H9 (cell line): ENCODE data around the gene SPACA5. TPM values are rescaled to one million over a fixed set of nuclear protein-coding genes. Genes with fewer than 3 reads are reported as not detected.
"Not testable (repeated sequence)": the region's sequence is repeated elsewhere in the genome, so short reads cannot be mapped to it uniquely, and the experiment has no call there.

ENCODE experiments used
- DNase-seq: peaks from one replicate; pipeline ENCODE4 v3.0.0-alpha.2; 2017
- H2AFZ ChIP-seq: one replicate; pipeline ENCODE4 v1.6.1; 2013; ENCODE audit warnings: mild to moderate bottlenecking, low read length, control low read depth, moderate library complexity
- H2AK5ac ChIP-seq: 2 replicates; pipeline ENCODE4 v1.6.1; 2013; ENCODE audit warnings: low read length, control low read depth, mixed read lengths; ENCODE audit not compliant: insufficient read length
- H2BK120ac ChIP-seq: one replicate; pipeline ENCODE4 v1.6.1; 2013; ENCODE audit warnings: low read depth, mild to moderate bottlenecking, low read length, control low read depth, inconsistent platforms; ENCODE audit not compliant: poor library complexity, severe bottlenecking
- H2BK12ac ChIP-seq: 2 replicates; pipeline ENCODE4 v1.6.1; 2013; ENCODE audit warnings: low read length, control low read depth, mixed read lengths, low read depth; ENCODE audit not compliant: insufficient read length
- H2BK15ac ChIP-seq: 2 replicates; pipeline ENCODE4 v1.6.1; 2013; ENCODE audit warnings: low read depth, low read length, control low read depth
- H2BK20ac ChIP-seq: one replicate; pipeline ENCODE4 v1.6.1; 2013; ENCODE audit warnings: low read depth, mild to moderate bottlenecking, low read length, control low read depth, inconsistent platforms; ENCODE audit not compliant: poor library complexity, severe bottlenecking
- H2BK5ac ChIP-seq: 2 replicates; pipeline ENCODE4 v1.6.1; 2013; ENCODE audit warnings: low read length, control low read depth, mixed read lengths; ENCODE audit not compliant: insufficient read length
- H3K14ac ChIP-seq: 2 replicates; pipeline ENCODE4 v1.6.1; 2013; ENCODE audit warnings: low read length, control low read depth; ENCODE audit not compliant: insufficient read depth
- H3K18ac ChIP-seq: 2 replicates; pipeline ENCODE4 v1.6.1; 2013; ENCODE audit warnings: low read depth, mild to moderate bottlenecking, mixed read lengths, low read length, control low read depth; ENCODE audit not compliant: insufficient read length
- H3K23ac ChIP-seq: 2 replicates; pipeline ENCODE4 v1.6.1; 2013; ENCODE audit warnings: low read length, control low read depth, mixed read lengths, low read depth; ENCODE audit not compliant: insufficient read length
- H3K23me2 ChIP-seq: 2 replicates; pipeline ENCODE4 v1.6.1; 2013; ENCODE audit warnings: low read depth, mild to moderate bottlenecking, mixed read lengths, low read length, control low read depth; ENCODE audit not compliant: insufficient read length, poor library complexity, severe bottlenecking
- H3K27ac ChIP-seq: 2 replicates; pipeline ENCODE4 v1.5.1; 2013; ENCODE audit warnings: low read length, control low read depth, mixed read lengths, low read depth; ENCODE audit not compliant: insufficient read length
- H3K27me3 ChIP-seq: 2 replicates; pipeline ENCODE4 v1.6.1; 2013; ENCODE audit warnings: low read length, control low read depth, inconsistent platforms; ENCODE audit not compliant: insufficient read depth
- H3K4ac ChIP-seq: 2 replicates; pipeline ENCODE4 v1.6.1; 2013; ENCODE audit warnings: low read depth, mild to moderate bottlenecking, control low read depth, inconsistent platforms, low read length, moderate library complexity
- H3K4me1 ChIP-seq: 2 replicates; pipeline ENCODE4 v1.6.1; 2013; ENCODE audit warnings: low read length, control low read depth, inconsistent platforms; ENCODE audit not compliant: insufficient read depth
- H3K4me2 ChIP-seq: 2 replicates; pipeline ENCODE4 v1.6.1; 2013; ENCODE audit warnings: low read length, control low read depth, mixed read lengths; ENCODE audit not compliant: insufficient read length, insufficient read depth
- H3K56ac ChIP-seq: 2 replicates; pipeline ENCODE4 v1.6.1; 2013; ENCODE audit warnings: low read depth, mild to moderate bottlenecking, mixed read lengths, low read length, control low read depth; ENCODE audit not compliant: insufficient read length
- H3K79me1 ChIP-seq: 2 replicates; pipeline ENCODE4 v1.6.1; 2013; ENCODE audit warnings: low read depth, mild to moderate bottlenecking, moderate library complexity, low read length, control low read depth, inconsistent platforms; ENCODE audit not compliant: insufficient read depth, poor library complexity, severe bottlenecking
- H3K79me2 ChIP-seq: 2 replicates; pipeline ENCODE4 v1.6.1; 2013; ENCODE audit warnings: low read length, control low read depth, inconsistent platforms; ENCODE audit not compliant: insufficient read depth
- H3K9ac ChIP-seq: 2 replicates; pipeline ENCODE4 v1.6.1; 2013; ENCODE audit warnings: low read length, control low read depth, mixed read lengths; ENCODE audit not compliant: insufficient read length; ENCODE audit errors: extremely low read depth
- H3K9me3 ChIP-seq: one replicate; pipeline ENCODE4 v1.6.1; 2013; ENCODE audit warnings: low read depth, low read length, inconsistent platforms; ENCODE audit not compliant: control insufficient read depth
- H3T11ph ChIP-seq: one replicate; pipeline ENCODE4 v1.6.1; 2013; ENCODE audit warnings: mild to moderate bottlenecking, low read length, control low read depth, inconsistent platforms
- H4K20me1 ChIP-seq: one replicate; pipeline ENCODE4 v1.6.1; 2013; ENCODE audit not compliant: control insufficient read depth, insufficient read length, insufficient read depth
- H4K5ac ChIP-seq: 2 replicates; pipeline ENCODE4 v1.6.1; 2013; ENCODE audit warnings: low read depth, mild to moderate bottlenecking, mixed read lengths, low read length, control low read depth; ENCODE audit not compliant: insufficient read length
- H4K8ac ChIP-seq: replicated peaks from 2 replicates; pipeline ENCODE4 v1.6.1; 2013; ENCODE audit warnings: low read length, control low read depth, mixed read lengths, low read depth; ENCODE audit not compliant: insufficient read length
- H4K91ac ChIP-seq: 2 replicates; pipeline ENCODE4 v1.6.1; 2013; ENCODE audit warnings: low read depth, mild to moderate bottlenecking, moderate library complexity, mixed read lengths, low read length, control low read depth; ENCODE audit not compliant: insufficient read length
- H3K27ac Mint-ChIP-seq, 3 experiments: 2 replicates in 2 of 3; 3 replicates in 1 of 3; pipeline ENCODE4 v1.8.0; 2020 to 2021; ENCODE audit warnings: mixed read lengths in 3 of 3, mild to moderate bottlenecking in 1 of 3, moderate library complexity in 1 of 3
- H3K27me3 Mint-ChIP-seq: 2 replicates; pipeline ENCODE4 v1.8.0; 2021; ENCODE audit warnings: low read depth, mild to moderate bottlenecking, moderate library complexity, mixed read lengths
- H3K36me3 Mint-ChIP-seq, 3 experiments: 2 replicates in 2 of 3; 3 replicates in 1 of 3; pipeline ENCODE4 v1.8.0; 2020 to 2021; ENCODE audit warnings: low read depth in 3 of 3, mixed read lengths in 3 of 3; ENCODE audit not compliant: insufficient read depth in 1 of 3
- H3K4me1 Mint-ChIP-seq, 2 experiments: 2 replicates each; pipeline ENCODE4 v1.8.0; 2020; ENCODE audit warnings: mixed read lengths in 2 of 2
- H3K4me3 Mint-ChIP-seq, 2 experiments: 2 replicates in 1 of 2; 3 replicates in 1 of 2; pipeline ENCODE4 v1.8.0; 2020 to 2021; ENCODE audit warnings: mild to moderate bottlenecking in 2 of 2, mixed read lengths in 2 of 2, moderate library complexity in 1 of 2
- H3K9me3 Mint-ChIP-seq, 2 experiments: 2 replicates in 1 of 2; 3 replicates in 1 of 2; pipeline ENCODE4 v1.8.0; 2020; ENCODE audit warnings: mild to moderate bottlenecking in 2 of 2, mixed read lengths in 2 of 2, moderate library complexity in 1 of 2
- whole genome bisulfite sequencing: extraction: QIAGEN DNeasy Blood & Tissue Kit; methylation state at CpG from one replicate; pipeline ENCODE4 v1.1.7; 2013; ENCODE audit warnings: missing lambda C conversion rate, low lambda C conversion rate, mixed read lengths; ENCODE audit not compliant: insufficient read length; ENCODE audit errors: extremely low coverage; 5-methylcytosine and 5-hydroxymethylcytosine counted together
- total RNA-seq: library from RNA; stranded (reverse); gene quantifications from 2 replicates; pipeline ENCODE4 v1.2.1, GENCODE V29; 2021

The SPACA5 gene
- total RNA-seq, 1 experiment from 2014 or later, result not detected

GRCh38 chrX:48020472-48020871 lies 13.7 kb downstream of the SPACA5 start:
- not testable (repeated sequence) for H3T11ph ChIP-seq, H2AK5ac ChIP-seq, DNase-seq, H3K56ac ChIP-seq, H3K9ac ChIP-seq, H3K4me2 ChIP-seq, H3K4me3 Mint-ChIP-seq, H2BK5ac ChIP-seq, H2BK120ac ChIP-seq, H3K27me3 ChIP-seq, H3K27ac ChIP-seq, H4K8ac ChIP-seq, H4K91ac ChIP-seq, H2BK15ac ChIP-seq, H3K27ac Mint-ChIP-seq, H3K4me1 ChIP-seq, H3K4me1 Mint-ChIP-seq, H2AFZ ChIP-seq, H4K5ac ChIP-seq, H3K23ac ChIP-seq, H3K27me3 Mint-ChIP-seq, H3K23me2 ChIP-seq, H2BK12ac ChIP-seq, H3K79me1 ChIP-seq, H3K79me2 ChIP-seq, H2BK20ac ChIP-seq, H3K14ac ChIP-seq, H3K9me3 ChIP-seq, H3K36me3 Mint-ChIP-seq, H4K20me1 ChIP-seq, H3K4ac ChIP-seq, H3K18ac ChIP-seq
- peaks cover 42 to 50% of the 10 kb centered on the region in 2 experiments for H3K9me3 Mint-ChIP-seq
- WGBS, result no CpG with 5 or more reads among the region's 11 CpGs
